ENCODE results near the gene GRAMD1A. TPM values are rescaled to one million over a fixed set of nuclear protein-coding genes. Genes with fewer than 3 reads are reported as not detected.
A peak's percentile ranks its signal among the peaks of the same experiment; 100 is the strongest.

The GRAMD1A gene
- total RNA-seq, 6 experiments from 2014 or later, result 10.4 to 34.8 (median 15.4) TPM

DNA sequence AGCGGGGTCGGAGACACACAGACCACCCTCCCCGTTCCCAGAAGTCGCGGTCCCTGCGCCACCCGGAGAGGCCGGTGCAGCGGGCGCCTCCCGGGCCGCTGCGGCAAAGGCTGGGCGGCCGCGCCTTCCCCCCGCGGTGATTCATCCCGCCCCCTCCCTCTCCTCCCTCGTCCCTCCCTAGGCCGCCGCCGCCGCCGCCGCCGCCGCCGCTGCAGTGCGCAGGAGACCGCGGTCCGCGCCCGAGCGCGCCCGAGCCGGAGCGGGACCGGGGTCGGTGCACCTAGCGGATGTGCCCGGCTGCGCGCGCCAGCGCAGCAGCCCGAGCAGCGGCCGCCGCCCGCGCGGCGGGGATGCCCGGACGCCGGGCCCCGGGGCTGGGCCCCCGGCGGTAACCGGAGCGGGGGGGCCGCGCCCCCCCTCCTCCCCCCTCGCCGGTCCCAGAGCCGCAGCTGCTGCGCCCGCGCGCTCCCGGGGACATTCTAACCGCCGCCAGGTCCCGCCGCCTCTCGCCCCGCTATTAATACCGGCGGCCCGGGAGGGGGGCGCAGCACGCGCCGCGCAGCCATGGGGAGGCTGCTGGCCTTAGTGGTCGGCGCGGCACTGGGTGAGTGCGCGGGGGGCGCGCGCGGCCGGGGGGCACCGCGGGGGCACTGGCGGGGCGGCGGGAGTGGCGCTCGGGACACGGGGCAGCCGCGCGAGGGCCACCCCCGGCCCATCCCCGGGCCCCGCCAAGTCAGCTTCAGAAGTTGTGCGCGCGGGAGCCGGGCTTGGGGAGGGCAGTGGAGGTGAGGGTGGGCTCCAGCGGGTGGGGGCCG, 30.3 kb downstream of the GRAMD1A start, which contains the start of gene SCN1B:
Gene SCN1B (plus strand): TSS at position 214 of the 815 bp plus-strand sequence. CDS start 351 bp downstream, at position 565.
- ATAC-seq, result peak; percentile 66 to 74 (median 72)
- peak in 1 of 3 donors; percentile 78 for DNase-seq
- peaks cover 0 to 4% (median 1%) of the 10 kb centered on the region in 4 donors for H3K36me3 ChIP-seq
- TF ChIP-seq, protein P1, sequence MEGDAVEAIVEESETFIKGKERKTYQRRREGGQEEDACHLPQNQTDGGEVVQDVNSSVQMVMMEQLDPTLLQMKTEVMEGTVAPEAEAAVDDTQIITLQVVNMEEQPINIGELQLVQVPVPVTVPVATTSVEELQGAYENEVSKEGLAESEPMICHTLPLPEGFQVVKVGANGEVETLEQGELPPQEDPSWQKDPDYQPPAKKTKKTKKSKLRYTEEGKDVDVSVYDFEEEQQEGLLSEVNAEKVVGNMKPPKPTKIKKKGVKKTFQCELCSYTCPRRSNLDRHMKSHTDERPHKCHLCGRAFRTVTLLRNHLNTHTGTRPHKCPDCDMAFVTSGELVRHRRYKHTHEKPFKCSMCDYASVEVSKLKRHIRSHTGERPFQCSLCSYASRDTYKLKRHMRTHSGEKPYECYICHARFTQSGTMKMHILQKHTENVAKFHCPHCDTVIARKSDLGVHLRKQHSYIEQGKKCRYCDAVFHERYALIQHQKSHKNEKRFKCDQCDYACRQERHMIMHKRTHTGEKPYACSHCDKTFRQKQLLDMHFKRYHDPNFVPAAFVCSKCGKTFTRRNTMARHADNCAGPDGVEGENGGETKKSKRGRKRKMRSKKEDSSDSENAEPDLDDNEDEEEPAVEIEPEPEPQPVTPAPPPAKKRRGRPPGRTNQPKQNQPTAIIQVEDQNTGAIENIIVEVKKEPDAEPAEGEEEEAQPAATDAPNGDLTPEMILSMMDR (IDR thresholded peaks at IDR 0.05), result peak in 1 of 4 donors; percentile 4
- peak; percentile 34 for TF ChIP-seq POLR2A (IDR thresholded peaks at IDR 0.05)
- H3K27ac ChIP-seq, result no peak within 1 kb of the TSS
- intact Hi-C loops (cut with DNase I), result no loop called here
- H3K9me3 ChIP-seq, result no peaks in the 10 kb centered on the region
- 0% methylated on average over 9 of the region's 118 CpGs for WGBS (ENCODE audit: insufficient coverage, low coverage, low lambda C conversion rate, missing lambda C conversion rate)
- peaks cover 0 to 6% (median 0%) of the 10 kb centered on the region in 4 donors for H3K4me1 ChIP-seq
- peak within 1 kb of the TSS; percentile 32 to 51 (median 40) for H3K4me3 ChIP-seq
- no peaks in the 10 kb centered on the region for H3K27me3 ChIP-seq

DNA sequence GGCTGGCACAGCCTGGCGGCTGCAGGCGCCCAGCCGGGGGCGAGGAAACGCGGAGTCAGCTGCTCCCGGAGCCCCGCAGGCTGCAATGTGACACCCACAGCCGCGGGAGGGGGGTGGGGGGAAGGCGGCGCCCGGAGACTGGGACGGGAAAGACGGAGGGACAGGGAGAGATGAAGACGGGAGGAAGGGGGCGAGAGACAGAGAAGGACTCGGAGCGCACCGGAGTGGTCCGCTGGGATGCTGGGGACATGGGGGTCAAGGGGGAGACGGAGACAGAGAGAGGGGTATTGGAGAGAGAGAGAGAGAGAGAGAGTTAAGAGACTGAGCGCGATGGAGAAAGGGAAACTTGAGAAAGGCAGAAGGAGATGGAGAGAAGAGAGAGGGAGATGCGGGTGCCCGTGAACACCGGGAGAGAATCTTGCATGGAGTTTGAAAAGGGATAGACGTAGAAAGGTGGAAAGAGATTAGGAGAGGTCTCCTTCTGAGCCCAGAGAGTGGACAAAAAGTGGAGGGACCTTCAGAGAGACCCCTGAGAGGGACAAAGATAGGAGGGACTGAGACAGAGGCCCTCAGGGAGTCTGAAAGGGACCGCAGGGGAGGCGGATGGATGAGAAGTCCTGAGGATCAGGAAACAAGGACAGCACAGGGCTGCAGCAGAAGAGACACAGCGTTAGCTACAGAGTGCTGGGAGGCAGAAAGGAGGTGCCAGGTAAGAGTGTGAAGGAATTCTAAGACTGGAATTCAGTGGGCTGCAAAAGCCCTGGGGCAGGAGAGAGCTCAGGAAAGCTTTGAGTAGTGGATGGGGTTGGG, 31.2 kb downstream of the GRAMD1A start:
- Histone ChIP-seq H3K36me3 (peaks cover 0 to 4% (median 1%) of the 10 kb centered on the region in 4 donors), H3K9me3 (no peaks in the 10 kb centered on the region), H3K27me3 (no peaks in the 10 kb centered on the region), H3K27ac (no peak overlapping the region), H3K4me1 (peaks cover 0 to 6% (median 0%) of the 10 kb centered on the region in 4 donors), H3K4me3 (peak overlapping the region; percentile 32 to 51 (median 40))
- intact Hi-C loops (cut with DNase I), result no loop called here
- ATAC-seq (peak in 3 of 4 donors; percentile 5 to 15 (median 6)), DNase-seq (no peak)
- TF ChIP-seq, protein P1 (IDR thresholded peaks at IDR 0.05), result no peak
- no peak for TF ChIP-seq POLR2A (IDR thresholded peaks at IDR 0.05)
- WGBS (ENCODE audit: insufficient coverage, low coverage, low lambda C conversion rate, missing lambda C conversion rate), result 10% methylated on average over 31 of the region's 31 CpGs

DNA sequence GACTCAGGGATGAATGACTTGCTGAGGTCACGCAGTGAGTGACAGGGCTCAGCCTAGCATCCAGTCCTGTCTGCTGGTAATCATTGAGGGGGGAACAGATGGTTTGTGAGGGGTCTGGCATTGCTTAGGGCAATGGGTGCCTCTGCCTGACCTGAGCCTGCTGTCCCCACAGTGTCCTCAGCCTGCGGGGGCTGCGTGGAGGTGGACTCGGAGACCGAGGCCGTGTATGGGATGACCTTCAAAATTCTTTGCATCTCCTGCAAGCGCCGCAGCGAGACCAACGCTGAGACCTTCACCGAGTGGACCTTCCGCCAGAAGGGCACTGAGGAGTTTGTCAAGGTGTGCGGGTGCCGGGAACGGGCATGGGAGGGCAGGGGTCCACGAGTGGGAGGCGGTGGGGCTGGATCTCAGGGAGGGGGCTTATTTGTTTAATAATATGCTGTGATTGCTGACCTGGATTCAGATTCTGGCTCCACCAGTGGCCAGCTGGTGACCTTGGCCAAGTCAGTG, 32.3 kb downstream of the GRAMD1A start:
- TF ChIP-seq, protein P1 (IDR thresholded peaks at IDR 0.05), result no peak
- TF ChIP-seq POLR2A (IDR thresholded peaks at IDR 0.05), result no peak
- H3K27me3 ChIP-seq, result no peaks in the 10 kb centered on the region
- WGBS (ENCODE audit: insufficient coverage, low coverage, low lambda C conversion rate, missing lambda C conversion rate), result 90% methylated on average over 8 of the region's 17 CpGs
- no peak for DNase-seq
- intact Hi-C loops (cut with DNase I), result no loop called here
- no peak overlapping the region for H3K4me3 ChIP-seq
- no peak for ATAC-seq
- peaks cover 0 to 6% (median 0%) of the 10 kb centered on the region in 4 donors for H3K4me1 ChIP-seq
- H3K27ac ChIP-seq, result no peak overlapping the region
- H3K36me3 ChIP-seq, result peaks cover 0 to 2% (median 0%) of the 10 kb centered on the region in 4 donors
- no peaks in the 10 kb centered on the region for H3K9me3 ChIP-seq

All from right lobe of liver (tissue), 6 donors.